ENCODE data around the gene COQ3.

Gene COQ3

DNA sequence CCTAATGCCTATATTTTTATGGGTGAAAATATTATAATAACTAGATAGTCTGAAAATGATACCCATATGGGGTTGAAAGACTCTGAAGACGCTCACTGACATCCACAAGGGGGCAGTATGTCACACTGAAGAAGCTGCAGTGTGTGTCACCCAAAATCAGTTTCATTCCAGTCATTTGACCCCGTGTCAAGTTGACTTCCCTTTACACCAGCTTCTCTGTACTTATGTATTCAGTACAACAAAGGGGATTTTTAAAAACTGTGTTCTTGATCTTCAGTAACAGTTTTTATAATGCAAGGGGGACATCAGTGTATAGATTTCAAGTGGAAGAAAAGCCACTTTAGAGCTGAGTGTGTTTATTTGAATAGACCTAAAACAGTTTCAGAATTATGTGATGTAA lies 63.8 kb downstream of the COQ3 start:
- peak; percentile 36 for DNase-seq

DNA sequence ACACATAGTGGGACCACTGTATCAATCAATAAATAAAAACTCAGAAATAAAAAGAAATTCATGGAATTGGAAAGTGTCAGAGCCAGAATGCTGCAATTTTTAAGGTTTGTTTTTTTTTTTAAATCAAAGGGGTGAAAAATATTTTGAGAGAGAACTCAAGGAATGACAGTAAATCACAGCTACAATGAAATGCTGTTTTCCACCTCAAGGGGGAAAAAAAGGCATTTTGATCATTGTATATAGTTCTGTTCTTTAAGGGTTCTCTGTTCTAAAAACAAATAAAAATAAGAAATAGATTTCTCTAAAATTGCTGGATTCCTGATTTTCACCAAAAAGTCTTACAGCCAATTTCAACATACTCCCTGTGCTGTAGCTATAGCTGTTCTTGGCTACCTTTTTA lies 69.0 kb downstream of the COQ3 start:
- no peak for DNase-seq
